Activated T-cell treated with anti-CD3 and anti-CD28 coated beads, Interleukin-2, amount 50 U/mL, for 4 hours (primary cell): ENCODE data around the gene GTF3C5. TPM values are rescaled to one million over a fixed set of nuclear protein-coding genes. Genes with fewer than 3 reads are reported as not detected.
"Not testable (repeated sequence)": the region's sequence is repeated elsewhere in the genome, so short reads cannot be mapped to it uniquely, and the experiment has no call there.

Source experiments
- ATAC-seq, 2 donors: fragments of 200-7000 bp; cut with Tn5 transposase; one replicate each; pipeline ENCODE4 v1.10.0; 2021
- DNase-seq: peaks from one replicate; pipeline ENCODE4 v3.0.0-alpha.2; 2020
- H3K27me3 Mint-ChIP-seq: one replicate; pipeline ENCODE4 v1.8.0; 2021; ENCODE audit warnings: low read depth, mixed read lengths
- H3K36me3 Mint-ChIP-seq: one replicate; pipeline ENCODE4 v1.8.0; 2022; ENCODE audit warnings: mixed read lengths; ENCODE audit not compliant: insufficient read depth
- H3K4me1 Mint-ChIP-seq: one replicate; pipeline ENCODE4 v1.8.0; 2021; ENCODE audit warnings: low read depth, mixed read lengths
- H3K4me3 Mint-ChIP-seq: one replicate; pipeline ENCODE4 v1.8.0; 2021; ENCODE audit warnings: mild to moderate bottlenecking, moderate library complexity, mixed read lengths
- H3K9me3 Mint-ChIP-seq: one replicate; pipeline ENCODE4 v1.8.0; 2021; ENCODE audit warnings: mixed read lengths
- total RNA-seq, 3 donors: library from RNA; stranded (reverse); gene quantifications; one replicate each; pipeline ENCODE4 v1.2.1, GENCODE V29; 2021

GTF3C5 gene
- total RNA-seq, 3 donors from 2014 or later = 80.4 to 86.8 (median 83.6) TPM

DNA sequence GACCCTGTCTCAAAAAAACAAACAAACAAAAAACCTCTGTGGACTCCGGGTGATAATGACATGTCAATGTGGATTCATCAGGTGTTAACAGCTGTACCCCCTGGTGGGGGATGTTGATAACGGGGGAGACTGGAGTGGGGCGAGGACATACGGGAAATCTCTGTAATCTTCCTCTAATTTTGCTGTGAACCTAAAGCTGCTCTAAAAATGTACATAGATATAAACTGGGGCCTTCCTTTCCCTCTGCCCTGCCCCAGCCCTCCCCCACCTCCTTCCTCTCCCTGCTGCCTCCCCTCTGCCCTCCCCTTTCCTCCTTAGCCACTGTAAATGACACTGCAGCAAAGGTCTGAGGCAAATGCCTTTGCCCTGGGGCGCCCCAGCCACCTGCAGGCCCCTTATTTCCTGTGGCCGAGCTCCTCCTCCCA is 29.6 kb downstream of the GTF3C5 start:
- H3K27me3 Mint-ChIP-seq = no peaks in the 10 kb centered on the region
- no peak for DNase-seq
- no peaks in the 10 kb centered on the region for H3K9me3 Mint-ChIP-seq
- ATAC-seq = no peak
- H3K4me3 Mint-ChIP-seq = no peak overlapping the region
- peaks cover 9% of the 10 kb centered on the region for H3K36me3 Mint-ChIP-seq
- H3K4me1 Mint-ChIP-seq = peaks cover 36% of the 10 kb centered on the region

GRCh38 chr9:133061019-133061763 is 30.4 kb downstream of the GTF3C5 start:
- DNase-seq, ATAC-seq, H3K27me3 Mint-ChIP-seq, H3K36me3 Mint-ChIP-seq, H3K4me3 Mint-ChIP-seq, H3K9me3 Mint-ChIP-seq: not testable (repeated sequence)
- H3K4me1 Mint-ChIP-seq = peaks cover 35% of the 10 kb centered on the region

GRCh38 chr9:133061764-133062145 is 31.0 kb downstream of the GTF3C5 start, which contains the start of gene CEL:
TSS of gene CEL (plus strand) at chr9:133061981. CDS start at chr9:133062003, 22 bp downstream.
- H3K27me3 Mint-ChIP-seq, H3K9me3 Mint-ChIP-seq, H3K4me3 Mint-ChIP-seq, ATAC-seq, H3K36me3 Mint-ChIP-seq, DNase-seq: not testable (repeated sequence)
- peaks cover 30% of the 10 kb centered on the region for H3K4me1 Mint-ChIP-seq

GRCh38 chr9:133062569-133062968 is 31.8 kb downstream of the GTF3C5 start:
- H3K27me3 Mint-ChIP-seq, H3K4me3 Mint-ChIP-seq, ATAC-seq, H3K36me3 Mint-ChIP-seq, DNase-seq, H3K9me3 Mint-ChIP-seq: not testable (repeated sequence)
- H3K4me1 Mint-ChIP-seq = peaks cover 29% of the 10 kb centered on the region

DNA sequence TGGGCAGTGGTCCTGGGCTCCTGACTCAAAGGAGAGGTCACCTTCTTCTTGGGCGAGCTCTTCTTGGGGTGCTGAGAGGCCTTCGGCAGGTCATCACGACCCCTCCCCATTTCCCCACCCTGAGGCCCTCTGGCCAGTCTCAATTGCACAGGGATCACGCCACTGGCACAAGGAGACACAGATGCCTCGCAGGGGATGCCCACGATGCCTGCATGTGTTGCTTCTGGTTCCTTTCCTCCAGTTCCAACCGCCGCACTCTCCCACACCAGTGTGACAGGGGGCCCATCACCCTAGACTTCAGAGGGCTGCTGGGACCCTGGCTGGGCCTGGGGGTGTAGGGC is 32.3 kb downstream of the GTF3C5 start:
- Mint-ChIP-seq H3K4me3 (no peak overlapping the region), H3K9me3 (no peaks in the 10 kb centered on the region), H3K36me3 (peaks cover 2% of the 10 kb centered on the region), H3K27me3 (no peaks in the 10 kb centered on the region), H3K4me1 (peaks cover 26% of the 10 kb centered on the region)
- DNase-seq (no peak), ATAC-seq (no peak)

- H3K4me3 Mint-ChIP-seq = no peak overlapping the region
- ATAC-seq = no peak
- H3K27me3 Mint-ChIP-seq = no peaks in the 10 kb centered on the region
- no peaks in the 10 kb centered on the region for H3K9me3 Mint-ChIP-seq
- no peaks in the 10 kb centered on the region for H3K36me3 Mint-ChIP-seq
- H3K4me1 Mint-ChIP-seq = peaks cover 21% of the 10 kb centered on the region
- no peak for DNase-seq
Observed at GRCh38 chr9:133063500-133064231, 32.9 kb downstream of the GTF3C5 start.

GRCh38 chr9:133064241-133065069 is 33.7 kb downstream of the GTF3C5 start:
- Mint-ChIP-seq H3K27me3 (no peaks in the 10 kb centered on the region), H3K4me3 (no peak overlapping the region), H3K4me1 (peaks cover 13% of the 10 kb centered on the region), H3K9me3 (no peaks in the 10 kb centered on the region), H3K36me3 (no peaks in the 10 kb centered on the region)
- no peak for ATAC-seq
- no peak for DNase-seq

GRCh38 chr9:133065070-133065388 is 34.2 kb downstream of the GTF3C5 start:
- no peak for ATAC-seq
- Mint-ChIP-seq H3K4me1 (peaks cover 8% of the 10 kb centered on the region), H3K9me3 (no peaks in the 10 kb centered on the region), H3K27me3 (no peaks in the 10 kb centered on the region), H3K4me3 (no peak overlapping the region), H3K36me3 (no peaks in the 10 kb centered on the region)
- no peak for DNase-seq

DNA sequence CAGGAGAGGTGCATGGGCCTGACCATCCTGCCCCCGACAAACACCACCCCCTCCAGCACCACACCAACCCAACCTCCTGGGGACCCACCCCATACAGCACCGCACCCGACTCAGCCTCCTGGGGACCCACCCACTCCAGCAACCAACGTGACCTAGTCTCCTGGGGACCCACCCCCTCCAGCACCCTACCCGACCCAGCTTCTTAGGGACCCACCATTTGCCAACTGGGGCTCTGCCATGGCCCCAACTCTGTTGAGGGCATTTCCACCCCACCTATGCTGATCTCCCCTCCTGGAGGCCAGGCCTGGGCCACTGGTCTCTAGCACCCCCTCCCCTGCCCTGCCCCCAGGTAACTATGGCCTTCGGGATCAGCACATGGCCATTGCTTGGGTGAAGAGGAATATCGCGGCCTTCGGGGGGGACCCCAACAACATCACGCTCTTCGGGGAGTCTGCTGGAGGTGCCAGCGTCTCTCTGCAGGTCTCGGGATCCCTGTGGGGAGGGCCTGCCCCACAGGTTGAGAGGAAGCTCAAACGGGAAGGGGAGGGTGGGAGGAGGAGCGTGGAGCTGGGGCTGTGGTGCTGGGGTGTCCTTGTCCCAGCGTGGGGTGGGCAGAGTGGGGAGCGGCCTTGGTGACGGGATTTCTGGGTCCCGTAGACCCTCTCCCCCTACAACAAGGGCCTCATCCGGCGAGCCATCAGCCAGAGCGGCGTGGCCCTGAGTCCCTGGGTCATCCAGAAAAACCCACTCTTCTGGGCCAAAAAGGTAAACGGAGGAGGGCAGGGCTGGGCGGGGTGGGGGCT is 35.6 kb downstream of the GTF3C5 start:
- no peak overlapping the region for H3K4me3 Mint-ChIP-seq
- no peaks in the 10 kb centered on the region for H3K27me3 Mint-ChIP-seq
- ATAC-seq (no peak), DNase-seq (no peak)
- H3K36me3 Mint-ChIP-seq = no peaks in the 10 kb centered on the region
- no peaks in the 10 kb centered on the region for H3K9me3 Mint-ChIP-seq
- peaks cover 2% of the 10 kb centered on the region for H3K4me1 Mint-ChIP-seq

DNA sequence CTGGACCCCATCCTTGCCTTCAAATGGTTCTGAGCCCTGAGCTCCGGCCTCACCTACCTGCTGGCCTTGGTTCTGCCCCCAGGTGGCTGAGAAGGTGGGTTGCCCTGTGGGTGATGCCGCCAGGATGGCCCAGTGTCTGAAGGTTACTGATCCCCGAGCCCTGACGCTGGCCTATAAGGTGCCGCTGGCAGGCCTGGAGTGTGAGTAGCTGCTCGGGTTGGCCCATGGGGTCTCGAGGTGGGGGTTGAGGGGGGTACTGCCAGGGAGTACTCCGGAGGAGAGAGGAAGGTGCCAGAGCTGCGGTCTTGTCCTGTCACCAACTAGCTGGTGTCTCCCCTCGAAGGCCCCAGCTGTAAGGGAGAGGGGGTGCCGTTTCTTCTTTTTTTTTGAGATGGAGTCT is 36.2 kb downstream of the GTF3C5 start:
- H3K4me3 Mint-ChIP-seq = no peak overlapping the region
- ATAC-seq = no peak
- no peaks in the 10 kb centered on the region for H3K36me3 Mint-ChIP-seq
- H3K27me3 Mint-ChIP-seq = no peaks in the 10 kb centered on the region
- no peak for DNase-seq
- peaks cover 2% of the 10 kb centered on the region for H3K4me1 Mint-ChIP-seq
- no peaks in the 10 kb centered on the region for H3K9me3 Mint-ChIP-seq

DNA sequence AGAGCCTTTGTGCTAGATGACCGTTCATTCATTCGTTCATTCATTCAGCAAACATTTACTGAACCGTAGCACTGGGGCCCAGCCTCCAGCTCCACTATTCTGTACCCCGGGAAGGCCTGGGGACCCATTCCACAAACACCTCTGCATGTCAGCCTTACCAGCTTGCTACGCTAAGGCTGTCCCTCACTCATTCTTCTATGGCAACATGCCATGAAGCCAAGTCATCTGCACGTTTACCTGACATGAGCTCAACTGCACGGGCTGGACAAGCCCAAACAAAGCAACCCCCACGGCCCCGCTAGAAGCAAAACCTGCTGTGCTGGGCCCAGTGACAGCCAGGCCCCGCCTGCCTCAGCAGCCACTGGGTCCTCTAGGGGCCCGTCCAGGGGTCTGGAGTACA is 37.0 kb downstream of the GTF3C5 start:
- H3K9me3 Mint-ChIP-seq = no peaks in the 10 kb centered on the region
- ATAC-seq (no peak), DNase-seq (no peak)
- no peak overlapping the region for H3K4me3 Mint-ChIP-seq
- H3K27me3 Mint-ChIP-seq = no peaks in the 10 kb centered on the region
- no peaks in the 10 kb centered on the region for H3K36me3 Mint-ChIP-seq
- H3K4me1 Mint-ChIP-seq = no peaks in the 10 kb centered on the region

DNA sequence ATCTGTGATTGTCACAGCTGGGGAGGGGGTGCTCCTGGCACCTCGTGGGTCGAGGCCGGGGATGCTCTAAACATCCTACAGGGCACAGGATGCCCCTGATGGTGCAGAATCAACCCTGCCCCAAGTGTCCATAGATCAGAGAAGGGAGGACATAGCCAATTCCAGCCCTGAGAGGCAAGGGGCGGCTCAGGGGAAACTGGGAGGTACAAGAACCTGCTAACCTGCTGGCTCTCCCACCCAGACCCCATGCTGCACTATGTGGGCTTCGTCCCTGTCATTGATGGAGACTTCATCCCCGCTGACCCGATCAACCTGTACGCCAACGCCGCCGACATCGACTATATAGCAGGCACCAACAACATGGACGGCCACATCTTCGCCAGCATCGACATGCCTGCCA is 37.6 kb downstream of the GTF3C5 start:
- not testable (repeated sequence) for H3K36me3 Mint-ChIP-seq, H3K9me3 Mint-ChIP-seq, H3K27me3 Mint-ChIP-seq, H3K4me1 Mint-ChIP-seq, H3K4me3 Mint-ChIP-seq, ATAC-seq, DNase-seq

DNA sequence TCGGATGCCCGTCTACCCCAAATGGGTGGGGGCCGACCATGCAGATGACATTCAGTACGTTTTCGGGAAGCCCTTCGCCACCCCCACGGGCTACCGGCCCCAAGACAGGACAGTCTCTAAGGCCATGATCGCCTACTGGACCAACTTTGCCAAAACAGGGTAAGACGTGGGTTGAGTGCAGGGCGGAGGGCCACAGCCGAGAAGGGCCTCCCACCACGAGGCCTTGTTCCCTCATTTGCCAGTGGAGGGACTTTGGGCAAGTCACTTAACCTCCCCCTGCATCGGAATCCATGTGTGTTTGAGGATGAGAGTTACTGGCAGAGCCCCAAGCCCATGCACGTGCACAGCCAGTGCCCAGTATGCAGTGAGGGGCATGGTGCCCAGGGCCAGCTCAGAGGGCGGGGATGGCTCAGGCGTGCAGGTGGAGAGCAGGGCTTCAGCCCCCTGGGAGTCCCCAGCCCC is 39.7 kb downstream of the GTF3C5 start:
- not testable (repeated sequence) for H3K36me3 Mint-ChIP-seq, H3K9me3 Mint-ChIP-seq, H3K4me1 Mint-ChIP-seq, ATAC-seq, H3K4me3 Mint-ChIP-seq, H3K27me3 Mint-ChIP-seq, DNase-seq

GRCh38 chr9:133070985-133071384 is 40.2 kb downstream of the GTF3C5 start:
- not testable (repeated sequence) for H3K27me3 Mint-ChIP-seq, H3K9me3 Mint-ChIP-seq, H3K36me3 Mint-ChIP-seq, H3K4me1 Mint-ChIP-seq, ATAC-seq, DNase-seq, H3K4me3 Mint-ChIP-seq
